Neural progenitor cell (in vitro differentiated cells): ENCODE data around the gene RIPK3.

Source experiments
- EZH2 ChIP-seq: fragments of 200-600 bp; sonication (generic); IDR thresholded peaks from 2 replicates; pipeline ENCODE4 v1.6.1; 2017; ENCODE audit warnings: antibody characterized with exemption, mild to moderate bottlenecking, moderate library complexity
- TF ChIP-seq, protein P1 (sequence below): fragments of 200-600 bp; sonication (generic); IDR thresholded peaks from 2 replicates; pipeline ENCODE4 v1.5.1; 2017; ENCODE audit warnings: antibody characterized with exemption, mild to moderate bottlenecking

DNA sequence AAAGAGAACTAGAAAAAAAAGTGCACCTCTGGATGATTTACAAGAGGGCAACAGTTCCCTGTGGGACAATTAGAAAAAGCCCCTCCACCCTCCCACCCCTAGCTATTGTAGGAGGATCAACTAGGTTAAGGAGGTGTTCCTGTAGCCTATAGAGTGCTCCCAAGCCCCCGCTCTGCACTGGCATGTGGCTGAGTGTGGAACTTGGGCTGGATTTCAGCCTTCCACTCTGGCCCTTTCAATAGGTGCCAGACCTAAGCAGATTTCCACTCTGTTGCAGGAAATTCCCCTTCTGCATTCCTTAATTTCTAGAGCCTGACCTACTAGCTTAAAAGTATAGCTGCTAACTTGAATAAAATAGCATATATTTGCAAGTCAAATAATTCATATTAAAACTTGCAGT, 31.0 kb upstream of the RIPK3 start:
- TF ChIP-seq, protein P1, sequence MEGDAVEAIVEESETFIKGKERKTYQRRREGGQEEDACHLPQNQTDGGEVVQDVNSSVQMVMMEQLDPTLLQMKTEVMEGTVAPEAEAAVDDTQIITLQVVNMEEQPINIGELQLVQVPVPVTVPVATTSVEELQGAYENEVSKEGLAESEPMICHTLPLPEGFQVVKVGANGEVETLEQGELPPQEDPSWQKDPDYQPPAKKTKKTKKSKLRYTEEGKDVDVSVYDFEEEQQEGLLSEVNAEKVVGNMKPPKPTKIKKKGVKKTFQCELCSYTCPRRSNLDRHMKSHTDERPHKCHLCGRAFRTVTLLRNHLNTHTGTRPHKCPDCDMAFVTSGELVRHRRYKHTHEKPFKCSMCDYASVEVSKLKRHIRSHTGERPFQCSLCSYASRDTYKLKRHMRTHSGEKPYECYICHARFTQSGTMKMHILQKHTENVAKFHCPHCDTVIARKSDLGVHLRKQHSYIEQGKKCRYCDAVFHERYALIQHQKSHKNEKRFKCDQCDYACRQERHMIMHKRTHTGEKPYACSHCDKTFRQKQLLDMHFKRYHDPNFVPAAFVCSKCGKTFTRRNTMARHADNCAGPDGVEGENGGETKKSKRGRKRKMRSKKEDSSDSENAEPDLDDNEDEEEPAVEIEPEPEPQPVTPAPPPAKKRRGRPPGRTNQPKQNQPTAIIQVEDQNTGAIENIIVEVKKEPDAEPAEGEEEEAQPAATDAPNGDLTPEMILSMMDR: no peak
- no peak for TF ChIP-seq EZH2
